ENCODE measurements around the gene IRF2BP2.

The IRF2BP2 gene

GRCh38 chr1:234583755-234584419, 26.1 kb downstream of the IRF2BP2 start:
- no peak for DNase-seq (ENCODE audit: low read depth)

DNA sequence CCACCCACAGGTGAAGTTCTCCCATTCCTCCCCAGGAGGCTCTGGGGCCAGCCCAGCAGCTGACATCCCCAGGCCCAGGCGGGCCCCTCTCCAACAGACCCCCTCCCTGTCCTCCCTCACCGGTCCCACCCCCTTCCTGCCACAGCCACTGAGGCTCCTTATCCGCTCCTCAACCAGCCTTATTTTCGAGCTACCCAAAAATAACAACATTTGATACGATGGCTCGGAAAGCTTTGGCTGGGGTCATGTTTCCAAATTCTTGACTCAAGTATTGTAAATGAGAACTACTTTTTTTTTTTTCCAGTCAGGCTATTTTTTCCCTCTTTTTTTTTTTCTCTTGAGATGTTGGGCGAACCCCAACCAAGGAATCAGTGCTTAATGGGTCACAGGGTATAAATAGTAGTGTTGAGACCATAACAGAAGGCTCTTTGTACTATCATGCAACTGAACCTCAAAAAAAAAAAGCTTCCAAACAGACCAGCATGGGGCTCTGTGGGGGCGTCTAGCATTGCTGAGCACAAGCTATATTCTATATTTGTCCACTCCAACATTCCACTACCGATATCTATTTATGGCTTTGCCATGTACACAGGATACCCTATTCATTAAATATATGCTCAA, 27.2 kb downstream of the IRF2BP2 start:
- no peak for DNase-seq (ENCODE audit: low read depth)

DNA sequence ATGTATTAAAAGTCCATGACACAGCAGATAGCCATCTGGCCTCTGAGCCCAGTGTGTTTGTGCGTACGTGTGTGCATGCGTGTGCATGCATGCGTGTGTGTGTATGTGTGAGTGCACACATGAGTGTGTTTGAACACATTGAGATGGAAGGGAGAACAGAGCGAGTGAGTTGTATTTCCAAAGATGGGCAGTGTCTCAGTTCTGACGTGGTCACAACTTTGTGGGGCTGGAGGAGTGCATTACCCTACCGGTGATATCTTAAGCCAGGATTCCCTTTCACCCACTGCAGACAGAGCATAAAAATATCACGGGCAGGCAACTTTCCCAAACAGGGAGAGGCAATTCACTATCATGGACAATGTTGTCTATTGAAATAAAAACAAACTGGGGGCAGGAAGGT, 27.8 kb downstream of the IRF2BP2 start:
- DNase-seq (ENCODE audit: low read depth) = no peak

GRCh38 chr1:234581063-234581714, 28.8 kb downstream of the IRF2BP2 start:
- DNase-seq (ENCODE audit: low read depth) = no peak

DNA sequence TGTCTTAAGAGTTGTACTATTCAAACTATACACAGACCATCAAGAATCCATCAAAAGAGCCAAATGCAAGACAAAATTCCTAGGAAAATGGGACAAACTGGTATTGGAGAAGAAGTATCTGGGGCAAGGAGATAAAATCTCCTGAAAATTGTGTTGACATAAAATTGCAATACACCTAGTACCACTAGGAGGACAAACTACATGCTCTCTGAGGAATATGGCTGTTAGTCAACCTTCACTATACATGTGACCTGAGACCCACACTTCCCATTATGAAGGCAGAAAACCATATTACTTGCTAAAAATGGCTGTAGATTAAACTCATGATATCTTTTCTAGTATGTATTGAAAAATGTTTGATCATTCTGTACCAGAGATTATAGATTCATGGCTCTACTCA, 30.0 kb downstream of the IRF2BP2 start:
- DNase-seq (ENCODE audit: low read depth) = no peak

DNA sequence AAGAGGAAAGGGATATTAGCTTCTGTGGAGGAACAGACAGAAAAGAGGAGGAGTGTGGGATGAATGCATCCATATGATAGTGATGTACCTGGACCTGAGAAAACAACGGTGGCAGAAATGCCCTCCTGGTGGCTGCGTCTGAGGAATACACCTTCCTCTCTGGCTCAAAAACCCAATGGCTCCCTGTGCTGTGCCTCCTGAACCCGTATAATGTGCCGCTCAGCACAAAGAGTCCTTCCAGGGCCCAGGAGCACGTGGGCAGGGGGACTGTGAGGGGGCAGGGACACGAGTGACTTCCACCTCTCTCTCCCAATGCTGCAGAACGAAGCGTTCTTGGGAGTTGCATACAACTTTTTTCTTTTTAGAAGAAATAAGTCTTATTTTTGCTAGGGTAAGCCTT, 31.2 kb downstream of the IRF2BP2 start:
- DNase-seq (ENCODE audit: low read depth) = no peak

DNA sequence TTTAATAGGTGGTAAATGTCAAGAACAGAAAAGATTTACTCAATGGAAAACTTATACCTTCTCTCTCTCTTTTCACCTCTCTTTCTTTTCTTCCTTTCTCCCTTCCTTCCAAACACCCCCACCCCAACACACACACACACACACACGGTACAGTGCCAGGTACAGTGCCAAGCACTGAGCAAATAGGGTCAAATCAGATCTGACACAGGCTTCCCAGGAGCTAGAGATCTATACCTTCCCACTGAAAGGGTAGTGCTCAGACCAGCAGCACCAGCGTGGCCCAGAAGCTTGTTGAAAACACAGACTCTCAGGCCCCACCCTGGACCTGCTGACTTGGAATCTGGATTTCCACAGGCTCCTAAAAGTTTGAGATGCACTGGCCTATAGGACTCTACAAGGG, 31.9 kb downstream of the IRF2BP2 start:
- DNase-seq (ENCODE audit: low read depth) = no peak

DNA sequence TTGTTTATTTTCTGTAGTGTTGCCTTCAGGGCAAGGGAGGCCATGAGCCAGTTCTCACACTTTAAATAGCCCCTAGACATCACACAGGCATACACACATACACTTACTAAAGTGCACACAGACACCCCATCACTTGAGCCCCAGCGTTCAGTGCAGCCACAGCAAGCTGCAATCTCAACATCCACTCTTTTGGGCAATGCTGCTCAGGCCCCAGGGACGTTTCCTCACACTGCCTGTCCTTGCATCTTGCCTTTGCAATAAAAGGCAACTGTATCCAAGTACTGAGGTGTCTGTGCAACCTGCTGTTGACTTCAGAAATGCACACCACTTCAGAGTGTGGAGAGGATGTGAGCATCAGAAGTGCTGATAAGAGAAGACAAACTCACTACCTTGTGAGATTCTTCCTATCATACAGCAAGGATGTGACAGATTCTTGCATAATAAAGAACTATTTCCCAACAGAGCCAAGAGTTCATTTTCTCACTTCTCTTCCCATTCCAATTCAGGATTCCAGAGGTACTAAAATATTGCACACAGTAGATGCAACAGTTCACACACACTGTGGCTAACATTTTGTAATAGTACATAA, 36.2 kb downstream of the IRF2BP2 start:
- DNase-seq (ENCODE audit: low read depth) = no peak

GRCh38 chr1:234572966-234573365, 37.0 kb downstream of the IRF2BP2 start:
- DNase-seq (ENCODE audit: low read depth) = no peak

GRCh38 chr1:234571702-234572101, 38.3 kb downstream of the IRF2BP2 start:
- no peak for DNase-seq (ENCODE audit: low read depth)

DNA sequence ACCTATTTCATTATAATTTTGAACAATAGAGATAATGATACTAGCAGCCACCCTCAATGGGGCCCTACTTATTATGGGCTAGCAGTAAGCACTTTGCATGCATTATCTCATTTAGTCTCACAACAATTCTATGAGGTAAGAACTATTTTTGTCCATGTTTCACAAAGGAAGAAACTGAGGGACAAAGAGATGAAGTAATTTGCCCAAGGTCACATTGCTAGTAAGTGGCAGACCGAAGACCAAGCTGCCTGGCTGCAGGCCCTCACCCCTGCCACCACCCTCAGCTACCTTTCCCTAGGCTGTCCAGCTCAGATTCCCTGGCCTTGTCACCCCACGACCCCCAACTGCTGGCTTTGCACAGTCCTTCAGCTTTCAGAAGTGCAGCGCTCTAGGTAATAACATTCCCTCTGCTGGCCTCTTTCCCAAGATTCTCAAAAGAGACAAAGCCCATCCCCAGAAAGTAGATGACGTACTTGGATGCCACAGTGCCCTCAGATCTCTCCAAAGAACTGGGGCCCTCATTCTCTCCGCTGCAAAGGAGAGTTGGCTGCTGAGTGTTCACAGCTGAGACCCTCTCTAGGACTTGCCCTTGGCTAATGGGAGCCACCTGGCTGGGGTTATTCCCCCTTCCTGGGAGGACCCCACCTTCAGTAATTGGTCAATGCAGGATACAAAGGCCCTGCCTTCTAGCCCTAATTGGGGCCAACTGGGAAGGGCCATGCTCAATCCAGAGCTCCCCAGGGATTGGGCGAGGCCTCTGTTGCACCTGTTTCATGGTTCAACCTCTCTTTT, 39.5 kb downstream of the IRF2BP2 start:
- no peak for DNase-seq (ENCODE audit: low read depth)

GRCh38 chr1:234568345-234568744, 41.6 kb downstream of the IRF2BP2 start:
- no peak for DNase-seq (ENCODE audit: low read depth)

GRCh38 chr1:234565132-234565531, 44.8 kb downstream of the IRF2BP2 start:
- DNase-seq (ENCODE audit: low read depth) = no peak

DNA sequence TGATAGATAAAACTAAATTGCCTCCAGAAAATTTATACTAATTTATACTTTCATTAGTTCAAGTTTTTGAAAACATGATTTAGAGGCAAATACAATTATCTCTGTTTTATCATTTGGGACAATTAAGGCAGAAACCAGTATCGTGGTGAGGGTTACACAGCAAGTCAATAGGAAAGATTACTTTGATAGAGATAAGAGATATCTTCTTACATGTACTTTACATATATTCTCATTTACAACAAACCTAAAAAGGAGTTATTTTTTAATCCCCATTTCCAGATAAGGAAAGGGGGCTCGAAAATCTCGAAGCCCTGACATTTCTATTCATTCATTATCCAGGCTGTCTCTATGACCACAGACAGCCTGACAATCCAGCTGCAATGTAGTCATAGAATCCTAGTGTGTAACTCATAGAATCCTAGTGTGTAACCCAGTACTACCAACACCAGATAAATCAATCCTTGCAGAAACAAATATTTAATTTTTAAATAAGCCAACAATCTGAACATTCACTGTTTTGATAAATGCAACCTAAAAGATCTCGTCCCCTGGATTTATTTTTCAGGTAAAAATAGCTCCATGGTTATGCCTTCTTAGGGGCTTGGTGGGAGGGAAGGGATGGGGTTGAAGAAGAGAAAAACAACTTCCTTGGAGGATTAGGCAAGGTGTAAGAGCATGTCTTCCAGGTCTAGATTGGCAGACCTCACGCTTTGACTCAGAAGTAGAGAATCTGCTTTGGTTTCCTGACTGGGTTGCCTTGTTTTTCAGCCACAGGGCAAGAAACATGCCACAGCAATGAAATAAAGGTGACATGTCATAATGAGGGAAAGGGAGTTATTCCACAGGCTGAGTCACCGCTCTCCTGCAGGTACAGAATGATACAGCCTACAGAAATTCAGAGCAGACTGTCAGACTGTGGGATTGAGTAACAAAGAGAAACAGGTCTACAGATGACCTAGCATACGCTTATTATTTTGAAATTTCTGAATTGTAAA, 45.6 kb downstream of the IRF2BP2 start:
- DNase-seq (ENCODE audit: low read depth) = no peak

DNA sequence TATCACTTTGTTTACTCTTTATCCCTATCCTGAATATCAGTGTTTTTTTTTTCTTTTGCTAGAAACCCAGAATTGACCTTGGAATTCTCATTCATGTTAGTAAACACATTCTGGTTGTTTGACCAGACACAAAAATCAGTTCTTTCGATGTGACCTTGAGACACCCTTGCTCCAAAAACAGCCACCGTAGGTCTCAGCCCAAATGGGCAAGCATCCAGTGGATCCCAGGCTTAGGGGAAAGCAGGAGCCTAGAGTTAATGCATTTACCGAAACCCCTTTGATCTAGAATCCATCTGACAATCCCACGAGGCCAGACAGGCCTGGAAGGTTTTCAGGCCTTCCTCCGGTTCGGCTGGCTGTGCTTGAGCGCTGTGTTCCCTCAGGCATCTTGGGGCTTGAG, 47.6 kb downstream of the IRF2BP2 start:
- no peak for DNase-seq (ENCODE audit: low read depth)

GRCh38 chr1:234561319-234561718, 48.7 kb downstream of the IRF2BP2 start:
- no peak for DNase-seq (ENCODE audit: low read depth)

DNA sequence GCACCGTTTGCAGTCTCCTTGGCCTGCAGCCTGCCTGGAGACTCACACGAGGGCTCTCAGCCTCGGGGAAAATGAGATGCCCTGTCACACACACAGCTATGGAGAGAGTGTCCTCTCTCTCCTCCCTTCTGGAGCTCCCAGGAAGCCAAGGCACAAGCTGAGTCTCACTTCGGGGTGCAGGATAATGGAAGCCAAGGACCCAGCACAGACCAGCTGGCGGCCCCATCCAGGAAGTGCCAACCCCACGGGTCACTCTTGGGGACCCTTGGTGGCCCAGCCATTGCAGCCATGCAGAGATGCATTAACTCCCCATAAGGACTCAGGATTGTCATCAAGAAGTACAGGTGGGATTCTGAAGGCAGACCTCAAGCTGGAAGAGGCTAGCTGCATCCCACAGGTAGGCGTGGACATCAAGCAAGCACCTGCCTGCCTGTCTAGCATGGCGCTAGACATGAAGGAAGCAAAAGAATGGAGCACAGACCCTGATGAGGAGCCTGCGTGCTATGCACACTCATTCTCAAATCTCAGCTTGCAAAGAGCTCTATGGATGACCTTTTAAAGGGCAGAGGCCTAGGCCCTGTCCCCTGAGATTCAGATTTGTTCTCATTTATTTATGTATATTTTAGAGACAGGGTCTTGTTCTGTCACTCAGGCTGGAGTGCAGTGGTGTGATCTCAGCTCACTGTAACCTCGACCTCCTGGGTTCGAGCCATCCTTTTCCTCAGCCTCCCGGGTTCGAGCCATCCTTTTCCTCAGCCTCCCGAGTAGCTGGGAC, 49.9 kb downstream of the IRF2BP2 start:
- DNase-seq (ENCODE audit: low read depth) = no peak

DNA sequence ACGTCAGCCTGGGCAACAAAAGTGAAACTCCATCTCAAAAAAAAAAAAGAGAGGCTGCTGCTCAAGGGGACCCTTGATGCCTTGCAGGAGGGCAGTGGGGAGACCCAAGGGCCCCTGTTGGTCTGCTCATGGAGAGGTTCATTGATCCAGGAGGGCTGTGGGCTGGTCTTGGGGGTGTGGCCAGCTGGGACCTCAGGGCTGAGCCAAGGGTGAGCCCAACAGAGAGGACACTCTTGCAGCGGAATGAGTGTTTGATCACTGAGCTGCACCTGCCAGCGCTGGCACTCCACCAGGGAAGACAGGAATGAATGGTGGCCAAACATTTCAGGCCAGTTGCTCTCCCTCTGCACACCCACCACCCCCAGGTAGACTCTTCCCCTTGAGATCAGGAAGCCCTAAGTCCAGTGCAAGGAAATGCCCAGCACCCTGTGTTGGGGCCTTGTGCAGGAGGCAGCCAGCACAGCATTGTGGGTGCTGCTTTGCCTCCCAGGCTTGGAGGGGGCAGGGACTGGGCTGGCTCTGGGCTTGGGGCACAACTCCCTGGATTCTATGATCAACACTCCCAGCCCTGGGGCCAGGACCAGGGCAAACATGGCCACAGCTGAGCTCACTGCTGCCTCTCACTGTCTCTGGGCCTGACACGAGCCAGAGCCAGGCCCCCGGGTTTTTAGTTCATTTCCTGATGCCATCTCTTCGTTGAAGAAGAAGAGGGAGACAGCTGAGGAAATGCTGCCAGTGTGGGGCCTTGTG, 50.7 kb downstream of the IRF2BP2 start:
- no peak for DNase-seq (ENCODE audit: low read depth)

DNA sequence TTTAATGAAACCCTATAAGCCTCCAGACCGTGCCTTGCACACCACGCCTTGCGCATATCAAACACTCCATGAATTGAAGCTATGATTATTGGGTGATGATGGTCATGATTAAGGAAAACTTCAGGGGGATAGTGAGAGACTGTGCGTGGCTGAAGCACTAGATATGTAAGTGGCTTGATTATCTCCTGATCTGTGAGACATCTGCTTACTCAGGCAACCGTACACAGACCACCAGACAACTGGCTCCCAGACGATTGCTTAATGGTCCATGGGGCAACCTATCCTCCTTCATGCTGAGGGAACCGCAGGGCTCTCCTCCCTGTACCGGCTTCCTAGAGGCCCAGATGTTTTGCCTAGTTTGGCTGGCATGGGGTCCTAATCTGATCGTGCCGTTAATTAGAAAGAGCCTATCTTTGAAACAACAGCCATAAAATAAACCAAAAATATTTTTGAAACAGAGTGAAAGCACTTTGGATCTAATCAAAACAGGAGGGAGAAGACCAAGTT, 51.6 kb downstream of the IRF2BP2 start:
- no peak for DNase-seq (ENCODE audit: low read depth)
